HCT116 (cell line): ENCODE results near the gene CYP2B6. TPM values are rescaled to one million over a fixed set of nuclear protein-coding genes. Genes with fewer than 3 reads are reported as not detected.

ENCODE experiments used
- ATAC-seq: fragments of 200-7000 bp; cut with Tn5 transposase; 2 replicates; pipeline ENCODE4 v1.9.1; 2020; ENCODE audit warnings: mild to moderate bottlenecking, moderate library complexity
- BruUV-seq: library from RNA; stranded (reverse); fragments of 400-500 nt; replicated peaks from 2 replicates; lab custom pipeline; 2021; lab: Mats Ljungman, UMichigan
- CTCF ChIA-PET: fragments of 300-600 bp; sonication (Branson Sonifier 250); formaldehyde crosslinking; loops from one replicate; lab custom pipeline; 2021; ENCODE audit warnings: antibody characterized with exemption; lab: Charles Lee
- POLR2A ChIA-PET: fragments of 300-600, 350-600 bp; sonication (Branson Sonifier 250); formaldehyde crosslinking; loops from one replicate; lab custom pipeline; 2021; ENCODE audit warnings: antibody characterized with exemption; lab: Charles Lee
- RAD21 ChIA-PET, 2 experiments: fragments of 300-600 bp; sonication (Branson Sonifier 250); formaldehyde crosslinking; loops; one replicate each; lab custom pipeline; 2023; ENCODE audit warnings: low total read pairs in 2 of 2; ENCODE audit not compliant: uncharacterized antibody in 2 of 2, unreplicated experiment in 2 of 2, low non-redundant PET in 1 of 2; lab: Charles Lee
- DNase-seq: peaks from one replicate; pipeline ENCODE4 v3.0.0-alpha.2; 2010; ENCODE audit warnings: low read depth, low spot score
- H2AFZ ChIP-seq: fragments of 200-600 bp; shearing (Covaris generic), sonication (generic); 2 replicates; pipeline ENCODE4 v1.6.1; 2017; ENCODE audit warnings: low read depth, mixed run types, mixed read lengths, antibody characterized with exemption, low read length; ENCODE audit not compliant: poor library complexity, severe bottlenecking
- H3K27ac ChIP-seq: 2 replicates; pipeline ENCODE4 v1.5.1; 2012; ENCODE audit warnings: low read depth, low read length
- H3K27me3 ChIP-seq: fragments of 200-600 bp; sonication (generic); 2 replicates; pipeline ENCODE4 v1.6.1; 2016; ENCODE audit warnings: mixed run types, low read length, mixed read lengths; ENCODE audit not compliant: insufficient read depth
- H3K36me3 ChIP-seq, 2 experiments: fragments of 200-500 bp in 1 of 2; fragments of 200-600 bp in 1 of 2; sonication (Bioruptor generic) in 1 of 2; sonication (generic) in 1 of 2; 2 replicates each; pipeline versions ENCODE4 v1.5.1 to v1.6.1; 2014 to 2016; ENCODE audit warnings: low read length in 2 of 2, inconsistent platforms in 1 of 2, mixed read lengths in 1 of 2, mixed run types in 1 of 2; ENCODE audit not compliant: insufficient read depth in 2 of 2, control insufficient read depth in 1 of 2
- H3K4me1 ChIP-seq, 2 experiments: fragments of 200-600 bp in 1 of 2; sonication (generic) in 1 of 2; 2 replicates each; pipeline versions ENCODE4 v1.5.1 to v1.6.1; 2012 to 2017; ENCODE audit warnings: low read length in 2 of 2, inconsistent platforms in 1 of 2, mild to moderate bottlenecking in 1 of 2, mixed read lengths in 1 of 2, mixed run types in 1 of 2, moderate library complexity in 1 of 2; ENCODE audit not compliant: insufficient read depth in 2 of 2, control insufficient read depth in 1 of 2
- H3K4me2 ChIP-seq: fragments of 200-600 bp; sonication (generic); 2 replicates; pipeline ENCODE4 v1.6.1; 2017; ENCODE audit warnings: mixed run types, low read length, mixed read lengths
- H3K4me3 ChIP-seq, 2 experiments: fragments of 200-600 bp in 1 of 2; sonication (generic) in 1 of 2; replicated peaks in 1 of 2; 2 replicates each; pipeline ENCODE4 v1.5.1; 2011 to 2016; ENCODE audit warnings: low read length in 2 of 2, control low read depth in 1 of 2, low read depth in 1 of 2, mild to moderate bottlenecking in 1 of 2, mixed read lengths in 1 of 2, mixed run types in 1 of 2
- H3K79me2 ChIP-seq: fragments of 200-600 bp; sonication (generic); 2 replicates; pipeline ENCODE4 v1.6.1; 2017; ENCODE audit warnings: mild to moderate bottlenecking, mixed run types, low read length, moderate library complexity, mixed read lengths; ENCODE audit not compliant: insufficient read depth
- H3K9ac ChIP-seq: fragments of 200-600 bp; sonication (generic); 2 replicates; pipeline ENCODE4 v1.6.1; 2016; ENCODE audit warnings: low read length, mixed read lengths
- H3K9me2 ChIP-seq: fragments of 200-600 bp; sonication (generic), shearing (Covaris generic); 2 replicates; pipeline ENCODE4 v1.6.1; 2017; ENCODE audit warnings: mixed run types, mild to moderate bottlenecking, moderate library complexity; ENCODE audit not compliant: insufficient read depth
- H3K9me3 ChIP-seq, 2 experiments: fragments of 200-500 bp in 1 of 2; fragments of 200-600 bp in 1 of 2; sonication (Bioruptor generic) in 1 of 2; sonication (generic) in 1 of 2; 2 replicates each; pipeline ENCODE4 v1.6.1; 2014 to 2017; ENCODE audit warnings: low read length in 2 of 2, mixed read lengths in 2 of 2, inconsistent platforms in 1 of 2, low read depth in 1 of 2, mild to moderate bottlenecking in 1 of 2, mixed run types in 1 of 2, moderate library complexity in 1 of 2; ENCODE audit not compliant: control insufficient read depth in 1 of 2, insufficient read depth in 1 of 2
- H4K20me1 ChIP-seq: fragments of 200-600 bp; sonication (generic), shearing (Covaris generic); 2 replicates; pipeline ENCODE4 v1.6.1; 2017; ENCODE audit warnings: mixed run types, mild to moderate bottlenecking, moderate library complexity; ENCODE audit not compliant: insufficient read depth
- CBX3 ChIP-seq: IDR thresholded peaks from 2 replicates; pipeline ENCODE4 v1.6.1; 2012; ENCODE audit warnings: low read depth
- ELF1 ChIP-seq: IDR thresholded peaks from 2 replicates; pipeline ENCODE4 v1.6.1; 2012; ENCODE audit warnings: low read depth, borderline replicate concordance
- EZH2 ChIP-seq: fragments of 200-600 bp; sonication (generic); IDR thresholded peaks from 2 replicates; pipeline ENCODE4 v1.6.1; 2017; ENCODE audit warnings: antibody characterized with exemption, mixed run types
- EZH2phosphoT487 ChIP-seq: fragments of 200-600 bp; IDR thresholded peaks from 2 replicates; pipeline ENCODE4 v1.6.1; 2018; ENCODE audit warnings: antibody characterized with exemption, borderline replicate concordance
- POLR2AphosphoS5 ChIP-seq: IDR thresholded peaks from 2 replicates; pipeline ENCODE4 v1.6.1; 2011; ENCODE audit warnings: mild to moderate bottlenecking, low read depth, low read length, moderate library complexity
- RAD21 ChIP-seq: IDR thresholded peaks from 2 replicates; pipeline ENCODE4 v1.6.1; 2012; ENCODE audit warnings: low read depth, mild to moderate bottlenecking
- SIN3A ChIP-seq: IDR thresholded peaks from 2 replicates; pipeline ENCODE4 v1.6.1; 2012; ENCODE audit warnings: low read depth
- SP1 ChIP-seq: IDR thresholded peaks from 2 replicates; pipeline ENCODE4 v1.6.1; 2012; ENCODE audit warnings: low read depth
- SRF ChIP-seq: IDR thresholded peaks from 2 replicates; pipeline ENCODE4 v1.6.1; 2012; ENCODE audit warnings: low read depth
- TCF7L2 ChIP-seq: IDR thresholded peaks from 2 replicates; pipeline ENCODE4 v1.7.0; 2011; ENCODE audit warnings: borderline replicate concordance, inconsistent platforms; ENCODE audit not compliant: insufficient read depth, insufficient read length; ENCODE audit errors: extremely low read depth
- YY1 ChIP-seq: IDR thresholded peaks from 2 replicates; pipeline ENCODE4 v1.6.1; 2011; ENCODE audit warnings: low read length, low read depth, moderate library complexity, mild to moderate bottlenecking; ENCODE audit not compliant: insufficient replicate concordance; ENCODE audit errors: extremely low read depth
- ZFX ChIP-seq: fragments of 450-650 bp; IDR thresholded peaks from 2 replicates; pipeline ENCODE4 v1.6.1; 2017
- intact Hi-C: fragments of 100-400 bp; cut with micrococcal nuclease; formaldehyde crosslinking; loops from 2 replicates; pipeline ENCODE4 v1.10.0; 2022
- total RNA-seq: library from RNA; stranded (reverse); gene quantifications from one replicate; pipeline ENCODE4 v1.2.1, GENCODE V29; 2021; ENCODE audit not compliant: unreplicated experiment
- TF ChIP-seq, protein P1 (sequence below): IDR thresholded peaks from 2 replicates; pipeline ENCODE4 v1.6.1; 2012
- TF ChIP-seq, protein P2 (sequence below), 3 experiments: fragments of 200-600 bp in 1 of 3; sonication (generic) in 1 of 3; IDR thresholded peaks in 2 of 3; conservative IDR thresholded peaks in 1 of 3; 2 replicates each; pipeline ENCODE4 v1.5.1; 2012 to 2017; ENCODE audit warnings: low read depth in 2 of 3, low read length in 2 of 3, antibody characterized with exemption in 1 of 3, borderline replicate concordance in 1 of 3, control low read depth in 1 of 3, mild to moderate bottlenecking in 1 of 3, mixed read lengths in 1 of 3, mixed run types in 1 of 3, moderate library complexity in 1 of 3; ENCODE audit not compliant: insufficient read depth in 1 of 3
- TF ChIP-seq, protein P3 (sequence below): IDR thresholded peaks from 2 replicates; pipeline ENCODE4 v1.6.1; 2012
- TF ChIP-seq, protein P4 (sequence below): IDR thresholded peaks from 2 replicates; pipeline ENCODE4 v1.6.1; 2012; ENCODE audit warnings: low read depth

The CYP2B6 gene
- total RNA-seq, 1 experiment from 2014 or later = 0.74 TPM

DNA sequence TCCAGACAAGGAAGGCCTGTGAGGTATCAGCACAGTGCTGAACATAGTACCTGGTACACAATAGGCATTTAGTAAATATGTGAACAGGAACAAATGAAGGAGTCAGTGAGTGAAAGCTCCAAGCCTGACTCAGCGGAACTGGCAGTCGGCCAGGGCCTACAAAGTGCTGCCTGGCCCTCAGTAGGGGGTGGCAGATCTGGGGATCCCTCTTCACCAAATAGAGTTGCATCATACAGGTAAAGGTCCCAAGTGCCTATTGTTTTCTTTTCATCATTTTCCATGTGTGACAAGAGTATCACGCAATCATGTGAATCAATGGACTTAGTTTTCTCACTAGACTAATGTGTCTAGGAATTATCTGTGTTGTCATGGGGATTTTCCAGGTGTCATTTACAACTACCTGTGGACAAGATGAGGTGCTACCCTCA is 9.2 kb downstream of the CYP2B6 start (continued):
- peak; percentile 71 for TF ChIP-seq TCF7L2
- no peak for TF ChIP-seq SRF

DNA sequence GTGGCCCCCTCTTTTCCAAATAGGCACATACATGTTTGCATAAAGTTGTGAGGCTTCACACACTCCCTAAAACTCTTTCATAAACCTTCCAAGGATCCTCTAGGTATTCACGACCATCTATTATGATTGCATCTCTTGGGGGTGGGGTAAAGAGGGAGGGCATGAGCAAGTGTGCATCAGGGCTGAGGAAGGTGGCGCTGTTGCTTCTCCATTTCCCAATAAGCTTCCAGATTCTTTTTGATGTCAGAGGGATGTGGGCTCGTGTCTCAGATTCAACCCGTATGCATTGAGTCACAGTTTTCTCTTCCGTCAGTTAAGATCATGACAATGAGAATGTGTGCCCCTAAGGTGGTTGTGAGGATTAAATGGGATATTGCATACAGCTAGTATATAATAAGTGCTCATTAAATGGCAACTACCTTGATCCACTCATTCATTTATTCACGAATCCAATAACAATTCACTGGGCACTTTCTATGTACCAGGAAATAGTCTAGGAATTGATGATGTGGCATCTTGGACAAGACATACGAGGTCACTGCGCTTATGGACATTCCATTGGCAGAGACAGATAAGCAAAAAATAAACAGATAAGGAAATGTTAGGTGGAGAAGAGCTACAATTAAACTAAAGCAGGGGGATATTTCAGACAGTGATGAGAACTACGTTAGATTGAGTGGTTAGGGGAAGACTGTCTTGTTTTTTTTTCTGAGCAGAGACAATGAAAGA is 10.3 kb downstream of the CYP2B6 start:
- Histone ChIP-seq H3K27me3 (peaks cover 10% of the 10 kb centered on the region), H3K4me3 (no peak overlapping the region), H3K4me1 (peaks cover 16 to 17% of the 10 kb centered on the region in 2 experiments), H3K9ac (no peak overlapping the region), H3K79me2 (no peaks in the 10 kb centered on the region), H3K9me3 (no peaks in the 10 kb centered on the region), H3K9me2 (no peaks in the 10 kb centered on the region), H3K36me3 (no peaks in the 10 kb centered on the region), H2AFZ (no peak overlapping the region), H4K20me1 (no peaks in the 10 kb centered on the region), H3K4me2 (peak overlapping the region; percentile 27; the same call in 1 of the 2 replicates), H3K27ac (no peak overlapping the region)
- ChIA-PET RAD21 (no interaction called here), CTCF (interaction anchor here (0.6 to 1.7 kb wide), 5 partner anchors 11 to 68 kb away, joined by 3 to 5 read pairs (median 3); no protein-coding TSS in a partner anchor), POLR2A (interaction anchor here (0.6 kb wide), 1 partner anchor 24 kb away, joined by 4 read pairs; no protein-coding TSS in a partner anchor)
- intact Hi-C loops = no loop called here
- peak; percentile 43 for DNase-seq
- peak; percentile 65 for ATAC-seq
- BruUV-seq = no TSS peak
- TF ChIP-seq RAD21 (peak; percentile 43; the same call in 1 of the 2 replicates), EZH2phosphoT487 (no peak), CBX3 (no peak), EZH2 (no peak), TCF7L2 (peak; percentile 31), POLR2AphosphoS5 (no peak), SIN3A (no peak), SP1 (no peak), ZFX (no peak), YY1 (no peak), ELF1 (no peak)
- TF ChIP-seq, protein P1, sequence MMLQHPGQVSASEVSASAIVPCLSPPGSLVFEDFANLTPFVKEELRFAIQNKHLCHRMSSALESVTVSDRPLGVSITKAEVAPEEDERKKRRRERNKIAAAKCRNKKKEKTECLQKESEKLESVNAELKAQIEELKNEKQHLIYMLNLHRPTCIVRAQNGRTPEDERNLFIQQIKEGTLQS = no peak
- TF ChIP-seq, protein P2, sequence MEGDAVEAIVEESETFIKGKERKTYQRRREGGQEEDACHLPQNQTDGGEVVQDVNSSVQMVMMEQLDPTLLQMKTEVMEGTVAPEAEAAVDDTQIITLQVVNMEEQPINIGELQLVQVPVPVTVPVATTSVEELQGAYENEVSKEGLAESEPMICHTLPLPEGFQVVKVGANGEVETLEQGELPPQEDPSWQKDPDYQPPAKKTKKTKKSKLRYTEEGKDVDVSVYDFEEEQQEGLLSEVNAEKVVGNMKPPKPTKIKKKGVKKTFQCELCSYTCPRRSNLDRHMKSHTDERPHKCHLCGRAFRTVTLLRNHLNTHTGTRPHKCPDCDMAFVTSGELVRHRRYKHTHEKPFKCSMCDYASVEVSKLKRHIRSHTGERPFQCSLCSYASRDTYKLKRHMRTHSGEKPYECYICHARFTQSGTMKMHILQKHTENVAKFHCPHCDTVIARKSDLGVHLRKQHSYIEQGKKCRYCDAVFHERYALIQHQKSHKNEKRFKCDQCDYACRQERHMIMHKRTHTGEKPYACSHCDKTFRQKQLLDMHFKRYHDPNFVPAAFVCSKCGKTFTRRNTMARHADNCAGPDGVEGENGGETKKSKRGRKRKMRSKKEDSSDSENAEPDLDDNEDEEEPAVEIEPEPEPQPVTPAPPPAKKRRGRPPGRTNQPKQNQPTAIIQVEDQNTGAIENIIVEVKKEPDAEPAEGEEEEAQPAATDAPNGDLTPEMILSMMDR (IDR thresholded peaks at IDR 0.05 in 2 of 3, conservative IDR thresholded peaks at IDR 0.05 in 1 of 3; ENCODE audit: borderline replicate concordance in 1 of 3, insufficient read depth in 1 of 3, low read depth in 2 of 3, low read length in 2 of 3) = peak in 2 of 3 experiments; percentile 47 to 63; a peak in 4 of 6 replicates
- TF ChIP-seq, protein P3, sequence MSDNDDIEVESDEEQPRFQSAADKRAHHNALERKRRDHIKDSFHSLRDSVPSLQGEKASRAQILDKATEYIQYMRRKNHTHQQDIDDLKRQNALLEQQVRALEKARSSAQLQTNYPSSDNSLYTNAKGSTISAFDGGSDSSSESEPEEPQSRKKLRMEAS = no peak
- TF ChIP-seq, protein P4, sequence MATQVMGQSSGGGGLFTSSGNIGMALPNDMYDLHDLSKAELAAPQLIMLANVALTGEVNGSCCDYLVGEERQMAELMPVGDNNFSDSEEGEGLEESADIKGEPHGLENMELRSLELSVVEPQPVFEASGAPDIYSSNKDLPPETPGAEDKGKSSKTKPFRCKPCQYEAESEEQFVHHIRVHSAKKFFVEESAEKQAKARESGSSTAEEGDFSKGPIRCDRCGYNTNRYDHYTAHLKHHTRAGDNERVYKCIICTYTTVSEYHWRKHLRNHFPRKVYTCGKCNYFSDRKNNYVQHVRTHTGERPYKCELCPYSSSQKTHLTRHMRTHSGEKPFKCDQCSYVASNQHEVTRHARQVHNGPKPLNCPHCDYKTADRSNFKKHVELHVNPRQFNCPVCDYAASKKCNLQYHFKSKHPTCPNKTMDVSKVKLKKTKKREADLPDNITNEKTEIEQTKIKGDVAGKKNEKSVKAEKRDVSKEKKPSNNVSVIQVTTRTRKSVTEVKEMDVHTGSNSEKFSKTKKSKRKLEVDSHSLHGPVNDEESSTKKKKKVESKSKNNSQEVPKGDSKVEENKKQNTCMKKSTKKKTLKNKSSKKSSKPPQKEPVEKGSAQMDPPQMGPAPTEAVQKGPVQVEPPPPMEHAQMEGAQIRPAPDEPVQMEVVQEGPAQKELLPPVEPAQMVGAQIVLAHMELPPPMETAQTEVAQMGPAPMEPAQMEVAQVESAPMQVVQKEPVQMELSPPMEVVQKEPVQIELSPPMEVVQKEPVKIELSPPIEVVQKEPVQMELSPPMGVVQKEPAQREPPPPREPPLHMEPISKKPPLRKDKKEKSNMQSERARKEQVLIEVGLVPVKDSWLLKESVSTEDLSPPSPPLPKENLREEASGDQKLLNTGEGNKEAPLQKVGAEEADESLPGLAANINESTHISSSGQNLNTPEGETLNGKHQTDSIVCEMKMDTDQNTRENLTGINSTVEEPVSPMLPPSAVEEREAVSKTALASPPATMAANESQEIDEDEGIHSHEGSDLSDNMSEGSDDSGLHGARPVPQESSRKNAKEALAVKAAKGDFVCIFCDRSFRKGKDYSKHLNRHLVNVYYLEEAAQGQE = no peak
